NCI-H1417 (cell line): Measurements from ENCODE around the gene FAM124B.

Experiments used
- DNase-seq, 3 experiments: peaks; one replicate each; lab custom pipeline; 2025; lab: John Stamatoyannopoulos, UW

The FAM124B gene

DNA sequence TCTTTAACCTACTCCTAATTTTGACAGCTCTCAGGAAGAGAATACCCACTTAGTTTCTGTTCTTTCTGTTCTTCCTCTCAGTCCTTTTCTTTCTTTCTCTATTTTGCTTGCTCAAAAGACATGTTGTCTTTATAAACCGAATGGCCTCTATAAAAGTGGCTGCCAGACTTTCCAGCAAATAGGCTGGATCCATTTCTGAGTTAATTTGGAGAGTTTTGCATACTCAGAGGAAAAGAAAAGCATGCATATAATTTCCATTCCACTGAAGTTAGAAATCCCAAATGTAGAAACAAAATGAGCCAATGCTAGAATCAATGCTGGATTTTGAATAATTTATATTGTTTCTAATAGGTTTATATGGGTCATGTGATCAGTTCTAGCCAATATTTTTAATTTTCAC is 65.9 kb downstream of the FAM124B start:
- no peak for DNase-seq

DNA sequence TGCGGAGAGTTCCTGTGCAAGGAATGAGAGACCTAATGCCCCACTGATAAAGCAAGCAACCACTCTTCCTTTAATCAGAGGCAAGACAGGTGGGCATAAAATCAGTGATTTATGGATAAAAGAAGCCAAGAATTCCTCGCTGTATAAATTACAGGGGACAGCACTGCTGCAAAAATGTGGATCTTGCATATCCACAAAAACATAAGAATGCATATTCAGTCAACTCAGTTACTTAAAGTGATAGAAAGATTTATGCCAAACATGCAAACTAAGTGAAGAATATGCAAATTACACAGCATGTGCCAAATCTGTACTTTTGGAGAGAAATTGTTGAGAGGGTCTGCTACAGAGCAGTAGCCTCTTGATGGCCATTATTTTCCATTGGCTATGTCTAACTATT is 67.2 kb downstream of the FAM124B start:
- DNase-seq, result no peak

DNA sequence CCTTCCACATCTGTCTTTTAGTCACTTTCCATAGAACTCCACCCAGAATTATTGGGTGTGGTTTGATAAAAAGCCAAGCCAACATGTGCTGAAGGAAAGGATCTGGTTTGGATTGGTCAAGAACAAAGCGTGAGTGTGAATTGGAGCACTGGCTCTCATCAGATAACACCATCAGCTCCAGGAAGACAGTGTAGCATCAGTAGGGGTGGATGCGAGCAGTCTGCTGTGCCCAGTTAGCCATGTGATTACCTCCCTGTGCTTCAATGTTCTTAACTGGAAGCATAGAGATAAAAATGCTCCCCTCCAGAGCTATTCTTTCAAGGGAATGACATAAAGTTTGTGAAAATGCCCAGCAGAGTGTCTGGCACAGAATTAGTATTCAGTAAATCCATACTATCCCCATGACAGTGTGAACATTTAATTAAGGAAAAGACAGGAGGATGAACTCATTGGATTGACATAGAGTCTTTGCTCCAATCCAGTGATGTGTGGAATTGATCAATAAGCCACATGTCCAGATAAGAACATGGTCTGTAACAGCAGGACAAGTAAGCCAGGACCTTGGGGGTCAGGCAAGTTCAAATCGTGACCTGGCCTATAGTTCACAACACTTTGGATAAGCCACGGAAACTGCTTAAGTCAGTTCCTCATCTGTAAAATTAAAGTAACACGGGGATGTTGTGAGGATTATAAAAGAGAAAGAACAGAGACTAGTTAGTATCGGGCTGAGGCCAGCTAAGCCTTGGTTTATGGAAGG is 68.0 kb downstream of the FAM124B start:
- DNase-seq, result no peak

DNA sequence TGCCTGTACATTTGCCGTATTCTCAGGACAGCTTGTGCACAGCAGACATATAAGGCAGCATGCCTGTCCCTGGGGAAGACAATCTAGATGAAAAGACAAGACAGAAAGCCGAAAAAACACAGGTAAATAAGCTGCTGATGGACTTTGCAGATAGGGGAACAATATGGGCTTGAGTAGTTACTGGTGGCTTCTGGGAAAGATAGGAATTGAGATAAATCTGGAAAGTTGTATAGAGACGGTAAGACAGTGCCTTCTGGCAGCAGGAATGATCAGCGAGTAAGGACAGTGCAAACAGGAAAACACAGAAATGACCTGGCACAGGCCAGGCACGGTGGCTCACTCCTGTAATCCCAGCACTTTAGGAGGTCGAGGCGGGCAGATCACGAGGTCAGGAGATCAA is 70.2 kb downstream of the FAM124B start:
- DNase-seq, result no peak

DNA sequence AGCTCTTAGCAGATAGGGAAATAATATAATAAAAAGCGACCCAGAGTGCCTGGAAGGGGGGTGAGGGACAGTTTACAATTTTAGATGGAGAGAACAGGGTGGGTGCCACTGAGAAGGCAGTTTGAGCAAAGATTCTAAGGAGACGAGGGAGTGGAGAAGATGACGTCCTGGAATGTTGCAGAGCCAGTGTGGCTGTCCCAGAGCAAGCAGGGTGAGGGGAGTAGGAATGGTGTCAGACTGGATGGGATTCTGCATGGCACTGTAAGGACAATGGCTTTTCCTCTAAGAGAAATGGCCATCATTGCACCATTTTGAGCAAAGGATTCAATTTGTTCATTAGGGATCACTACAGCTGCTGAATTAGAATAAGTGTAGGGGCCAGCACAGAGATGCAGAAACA is 73.1 kb downstream of the FAM124B start:
- no peak for DNase-seq
